Endodermal cell (in vitro differentiated cells): ENCODE measurements around the gene FBN2. TPM values are rescaled to one million over a fixed set of nuclear protein-coding genes. Genes with fewer than 3 reads are reported as not detected.

Experiments used
- DNase-seq: peaks from one replicate; pipeline ENCODE4 v3.0.0-alpha.2; 2017
- H3K27ac ChIP-seq: 2 replicates; pipeline ENCODE4 v1.5.1; 2013; ENCODE audit warnings: mild to moderate bottlenecking, low read depth, low read length, moderate library complexity
- H3K27me3 ChIP-seq: 2 replicates; pipeline ENCODE4 v1.6.1; 2013; ENCODE audit warnings: mild to moderate bottlenecking, low read length, moderate library complexity; ENCODE audit not compliant: insufficient read depth, control insufficient read depth, poor library complexity, severe bottlenecking
- H3K36me3 ChIP-seq: 2 replicates; pipeline ENCODE4 v1.7.0; 2013; ENCODE audit warnings: mild to moderate bottlenecking, low read length, moderate library complexity; ENCODE audit not compliant: control insufficient read depth, insufficient read depth
- H3K4me1 ChIP-seq: one replicate; pipeline ENCODE4 v1.7.0; 2013; ENCODE audit warnings: low read length; ENCODE audit not compliant: control insufficient read depth, insufficient read depth
- H3K4me3 ChIP-seq: 2 replicates; pipeline ENCODE4 v1.5.1; 2013; ENCODE audit warnings: mild to moderate bottlenecking, low read length, moderate library complexity
- H3K9ac ChIP-seq: 2 replicates; pipeline ENCODE4 v1.6.1; 2013; ENCODE audit warnings: mild to moderate bottlenecking, low read length, moderate library complexity; ENCODE audit not compliant: poor library complexity, severe bottlenecking; ENCODE audit errors: extremely low read depth
- H3K9me3 ChIP-seq: 2 replicates; pipeline ENCODE4 v1.6.1; 2013; ENCODE audit warnings: mild to moderate bottlenecking, low read length, moderate library complexity; ENCODE audit not compliant: control insufficient read depth
- H3K27ac Mint-ChIP-seq: 2 replicates; pipeline ENCODE4 v1.8.0; 2020; ENCODE audit warnings: mixed read lengths
- H3K27me3 Mint-ChIP-seq: 2 replicates; pipeline ENCODE4 v1.8.0; 2021; ENCODE audit warnings: mild to moderate bottlenecking, mixed read lengths; ENCODE audit not compliant: insufficient read depth
- H3K36me3 Mint-ChIP-seq: 2 replicates; pipeline ENCODE4 v1.8.0; 2020; ENCODE audit warnings: low read depth, mixed read lengths
- H3K4me1 Mint-ChIP-seq: 2 replicates; pipeline ENCODE4 v1.8.0; 2020; ENCODE audit warnings: mixed read lengths
- H3K4me3 Mint-ChIP-seq: 2 replicates; pipeline ENCODE4 v1.8.0; 2020; ENCODE audit warnings: mild to moderate bottlenecking, moderate library complexity, mixed read lengths
- H3K9me3 Mint-ChIP-seq: 2 replicates; pipeline ENCODE4 v1.8.0; 2020; ENCODE audit warnings: mild to moderate bottlenecking, mixed read lengths
- total RNA-seq, 2 donors: library from RNA; stranded (reverse); fragmentation: NEBNext Ultra II Directional in 1 of 2; extraction: Animal tissue kit (Norgen Biotek cat#: 25700) in 1 of 2; gene quantifications; 2 replicates in 1 of 2; 3 replicates in 1 of 2; pipeline ENCODE4 v1.2.1, GENCODE V29; 2021
- TF ChIP-seq, protein P1 (sequence below): fragments of 200-600 bp; sonication (generic); conservative IDR thresholded peaks from 2 replicates; pipeline ENCODE4 v1.5.0; 2021; ENCODE audit warnings: antibody characterized with exemption, mild to moderate bottlenecking

FBN2 gene
- total RNA-seq, 2 donors from 2014 or later = 131 to 212 TPM

DNA sequence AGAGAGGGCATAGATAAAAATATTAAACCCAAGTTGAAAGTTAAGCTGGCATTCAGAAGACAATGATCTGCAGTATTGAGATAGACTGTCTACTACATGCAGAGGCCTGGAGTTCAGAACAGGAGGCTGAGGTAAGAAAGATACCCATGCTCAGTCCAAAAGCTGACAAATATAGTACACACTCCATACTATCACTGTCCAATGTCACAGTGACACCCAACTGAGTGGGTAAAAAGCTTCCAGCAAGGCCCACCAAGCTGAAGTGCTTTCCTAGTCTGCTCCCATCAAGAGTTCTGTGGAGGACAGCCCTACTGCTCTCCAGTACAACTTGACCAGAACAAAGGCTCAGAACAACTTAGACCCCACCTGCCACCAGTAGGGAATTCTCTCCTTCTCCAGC, 329.6 kb downstream of the FBN2 start:
- Mint-ChIP-seq H3K9me3 (no peaks in the 10 kb centered on the region), H3K4me3 (no peak overlapping the region), H3K36me3 (no peaks in the 10 kb centered on the region)

More for the DNA sequence above, 329.6 kb downstream of the FBN2 start:
- DNase-seq = no peak
- Histone ChIP-seq H3K4me3 (no peak overlapping the region), H3K4me1 (no peaks in the 10 kb centered on the region), H3K27ac (no peak overlapping the region), H3K9ac (no peak overlapping the region), H3K9me3 (no peaks in the 10 kb centered on the region), H3K36me3 (no peaks in the 10 kb centered on the region), H3K27me3 (no peaks in the 10 kb centered on the region)
- TF ChIP-seq, protein P1, sequence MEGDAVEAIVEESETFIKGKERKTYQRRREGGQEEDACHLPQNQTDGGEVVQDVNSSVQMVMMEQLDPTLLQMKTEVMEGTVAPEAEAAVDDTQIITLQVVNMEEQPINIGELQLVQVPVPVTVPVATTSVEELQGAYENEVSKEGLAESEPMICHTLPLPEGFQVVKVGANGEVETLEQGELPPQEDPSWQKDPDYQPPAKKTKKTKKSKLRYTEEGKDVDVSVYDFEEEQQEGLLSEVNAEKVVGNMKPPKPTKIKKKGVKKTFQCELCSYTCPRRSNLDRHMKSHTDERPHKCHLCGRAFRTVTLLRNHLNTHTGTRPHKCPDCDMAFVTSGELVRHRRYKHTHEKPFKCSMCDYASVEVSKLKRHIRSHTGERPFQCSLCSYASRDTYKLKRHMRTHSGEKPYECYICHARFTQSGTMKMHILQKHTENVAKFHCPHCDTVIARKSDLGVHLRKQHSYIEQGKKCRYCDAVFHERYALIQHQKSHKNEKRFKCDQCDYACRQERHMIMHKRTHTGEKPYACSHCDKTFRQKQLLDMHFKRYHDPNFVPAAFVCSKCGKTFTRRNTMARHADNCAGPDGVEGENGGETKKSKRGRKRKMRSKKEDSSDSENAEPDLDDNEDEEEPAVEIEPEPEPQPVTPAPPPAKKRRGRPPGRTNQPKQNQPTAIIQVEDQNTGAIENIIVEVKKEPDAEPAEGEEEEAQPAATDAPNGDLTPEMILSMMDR = no peak
- H3K27me3 Mint-ChIP-seq = peaks cover 10% of the 10 kb centered on the region
- H3K4me1 Mint-ChIP-seq = peaks cover 2% of the 10 kb centered on the region
- H3K27ac Mint-ChIP-seq = no peak overlapping the region
